Hepatocyte (in vitro differentiated cells): ENCODE measurements around the gene PRR29.

Experiments used
- CTCF ChIP-seq: fragments of 200-600 bp; sonication (generic); IDR thresholded peaks from 2 replicates; pipeline ENCODE4 v1.5.1; 2016; ENCODE audit warnings: antibody characterized with exemption, mild to moderate bottlenecking; ENCODE audit not compliant: poor library complexity
- EZH2 ChIP-seq: fragments of 200-600 bp; sonication (generic); IDR thresholded peaks from 2 replicates; pipeline ENCODE4 v1.6.1; 2016; ENCODE audit warnings: antibody characterized with exemption, mild to moderate bottlenecking, borderline replicate concordance

GRCh38 chr17:64028874-64029464 lies 30.8 kb downstream of the PRR29 start:
- no peak for TF ChIP-seq EZH2
- peak; percentile 87 for TF ChIP-seq CTCF
